ENCODE measurements around the gene RPP40.
"Not testable (repeated sequence)": the region's sequence is repeated elsewhere in the genome, so short reads cannot be mapped to it uniquely, and the experiment has no call there.

The RPP40 gene

GRCh38 chr6:5003604-5004372, at the start of gene RPP40:
TSS of gene RPP40 (minus strand) at chr6:5004037. CDS start at chr6:5004002, 35 bp downstream.
- peak; percentile 96 for DNase-seq

DNA sequence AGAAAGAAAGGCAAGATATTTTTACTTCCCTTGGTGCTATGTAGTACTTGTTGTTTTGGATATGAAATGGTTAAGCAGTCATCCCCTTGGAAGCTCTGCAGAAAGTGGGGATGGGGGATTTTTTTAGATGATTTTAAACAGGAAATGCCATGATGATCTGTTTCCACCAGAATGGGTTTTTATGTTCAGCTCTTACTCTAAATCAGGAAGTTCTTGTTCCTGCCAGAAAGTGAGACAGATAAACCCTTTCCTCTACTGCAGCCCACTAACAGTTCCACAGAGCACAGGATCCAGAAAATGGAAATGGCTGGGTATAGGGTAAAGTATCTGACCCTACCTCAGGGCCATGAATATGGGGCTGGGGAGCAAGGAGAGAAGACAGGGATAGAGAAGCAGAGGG, 49.2 kb upstream of the RPP40 start:
- no peak for DNase-seq

DNA sequence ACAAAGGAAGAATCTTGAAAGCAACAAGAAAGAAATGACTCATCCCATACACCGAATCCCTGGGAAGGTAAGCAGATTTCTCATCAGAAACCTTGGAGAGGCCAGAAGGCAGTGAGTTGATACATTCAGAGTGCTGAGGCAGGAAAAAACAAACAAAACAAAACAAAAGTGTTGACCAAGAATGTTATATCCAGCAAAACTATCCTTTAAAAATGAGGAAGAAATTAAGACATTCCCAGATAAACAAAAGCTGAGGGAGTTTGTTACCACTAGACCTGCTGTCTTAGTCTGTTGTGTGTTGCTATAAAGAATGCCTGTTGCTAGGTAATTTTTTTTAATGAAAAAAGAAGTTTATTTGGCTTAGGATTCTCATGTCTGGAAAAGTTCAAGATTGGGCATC, 47.6 kb upstream of the RPP40 start:
- no peak for DNase-seq

DNA sequence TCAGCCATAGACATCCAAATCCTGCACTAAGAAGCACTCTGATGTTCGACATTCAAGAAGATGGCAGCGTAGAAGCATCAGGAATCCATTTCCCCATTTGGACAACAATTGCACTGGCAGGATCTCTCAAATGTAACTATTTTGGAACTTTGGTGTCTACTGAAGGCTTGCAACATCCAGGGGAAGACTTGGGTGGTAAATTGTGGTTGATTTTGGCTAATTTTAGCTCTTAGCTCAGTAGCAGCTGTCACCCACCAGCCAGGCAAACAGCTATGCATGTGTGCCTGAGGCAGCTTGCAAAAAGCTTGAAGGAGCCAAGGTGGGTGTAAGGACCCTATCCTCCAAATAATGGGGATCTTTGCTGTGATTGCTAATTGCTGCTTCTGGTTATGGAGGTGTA, 46.2 kb upstream of the RPP40 start:
- no peak for DNase-seq

DNA sequence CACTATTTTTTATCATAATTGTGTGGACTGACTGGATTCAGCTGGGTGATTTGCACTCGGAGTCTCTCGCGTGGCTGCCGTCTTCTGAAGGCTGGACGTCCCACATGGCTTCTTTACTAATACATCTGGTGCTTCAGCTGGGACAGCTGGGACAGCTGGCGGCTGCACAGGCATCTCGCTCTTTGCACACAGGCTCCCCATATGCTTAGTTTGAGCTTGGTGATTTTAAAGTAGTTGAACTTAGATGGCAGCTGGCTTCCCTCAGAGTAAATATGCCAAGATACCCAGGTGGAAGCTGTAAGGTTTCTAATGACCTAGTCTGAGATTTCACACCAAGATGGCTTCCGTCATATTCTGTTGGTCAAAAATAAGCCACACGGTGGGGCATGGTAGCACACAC, 42.6 kb upstream of the RPP40 start:
- DNase-seq, result no peak

DNA sequence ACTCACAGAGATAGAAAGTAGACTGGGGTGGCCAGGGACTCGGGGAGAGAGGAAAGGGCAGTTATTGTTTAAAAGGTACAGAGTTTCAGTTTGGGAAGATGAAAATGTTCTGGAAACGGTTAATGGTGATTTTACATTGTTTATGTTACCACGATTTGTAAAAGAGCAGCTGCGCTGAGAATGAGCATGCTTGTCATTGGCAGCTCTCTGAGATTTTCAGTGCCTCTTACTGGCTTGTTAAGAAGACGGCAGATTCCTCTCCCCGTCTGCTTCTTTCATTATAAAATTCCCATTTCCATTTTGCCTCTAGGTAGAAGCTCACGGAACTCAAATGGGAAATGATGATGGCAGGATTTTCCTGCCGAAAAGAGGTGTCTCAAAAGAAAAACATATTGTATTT, 41.6 kb upstream of the RPP40 start:
- no peak for DNase-seq

- DNase-seq, result no peak
Observed at GRCh38 chr6:5044866-5045265, 41.0 kb upstream of the RPP40 start.

DNA sequence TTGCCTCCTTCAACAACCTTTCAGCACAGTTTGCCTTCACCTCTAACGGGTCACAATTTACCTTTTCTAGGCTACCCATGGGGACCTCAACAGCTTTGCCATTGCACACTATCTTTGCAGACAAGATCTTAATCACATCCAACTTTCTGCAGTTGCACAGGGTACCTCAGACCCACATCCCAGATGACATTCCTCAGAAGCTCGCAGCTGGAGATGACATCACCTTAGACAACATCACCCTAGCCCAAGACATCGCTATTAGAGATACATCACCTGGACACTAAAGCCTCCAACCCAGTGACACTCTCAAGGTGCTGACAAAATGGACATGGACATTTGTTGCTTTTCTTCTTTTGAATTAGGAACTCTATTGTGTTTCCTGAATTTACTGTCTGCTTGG, 38.6 kb upstream of the RPP40 start:
- DNase-seq, result no peak

- no peak for DNase-seq
Observed at GRCh38 chr6:5041955-5042354, 38.1 kb upstream of the RPP40 start.

- no peak for DNase-seq
Observed at GRCh38 chr6:5036269-5036668, 32.4 kb upstream of the RPP40 start.

DNA sequence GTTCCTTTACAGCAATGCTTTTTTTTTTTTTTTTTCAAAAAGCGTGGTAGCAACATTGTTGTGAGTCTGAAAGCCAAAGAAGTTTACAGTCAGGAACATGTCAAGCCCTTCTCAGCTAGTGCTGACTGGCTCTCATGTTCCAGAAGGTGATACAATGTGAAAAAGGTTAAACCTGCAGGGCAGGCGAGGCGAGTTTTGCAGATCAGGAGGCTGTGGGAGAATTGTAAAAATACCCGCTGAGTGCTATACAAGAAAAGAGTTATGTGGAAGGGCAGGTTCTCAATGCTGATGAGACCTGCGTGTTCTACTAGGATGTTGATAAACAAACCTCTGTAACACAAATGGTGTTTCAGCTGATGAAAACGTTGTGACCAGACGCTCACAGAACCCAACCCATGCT, 30.9 kb upstream of the RPP40 start:
- DNase-seq, result no peak

DNA sequence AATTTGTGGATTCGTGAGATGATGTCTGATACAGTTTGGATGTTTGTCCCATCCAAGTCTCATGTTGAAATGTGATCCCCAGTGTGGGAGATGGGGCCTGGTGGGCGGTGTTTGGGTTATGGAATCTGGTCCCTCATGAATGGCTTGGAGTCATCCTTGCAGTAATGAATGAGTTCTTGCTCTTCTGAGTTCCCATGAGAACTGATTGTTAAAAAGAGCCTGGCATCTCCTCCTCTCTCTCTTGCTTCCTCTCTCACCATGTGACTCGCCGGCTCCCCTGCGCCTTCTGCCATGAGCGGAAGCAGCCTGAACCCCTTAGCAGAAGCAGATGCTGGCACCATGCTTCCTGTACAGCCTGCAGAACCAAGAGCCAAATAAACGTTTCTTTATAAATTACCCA, 30.5 kb upstream of the RPP40 start:
- DNase-seq, result no peak

DNA sequence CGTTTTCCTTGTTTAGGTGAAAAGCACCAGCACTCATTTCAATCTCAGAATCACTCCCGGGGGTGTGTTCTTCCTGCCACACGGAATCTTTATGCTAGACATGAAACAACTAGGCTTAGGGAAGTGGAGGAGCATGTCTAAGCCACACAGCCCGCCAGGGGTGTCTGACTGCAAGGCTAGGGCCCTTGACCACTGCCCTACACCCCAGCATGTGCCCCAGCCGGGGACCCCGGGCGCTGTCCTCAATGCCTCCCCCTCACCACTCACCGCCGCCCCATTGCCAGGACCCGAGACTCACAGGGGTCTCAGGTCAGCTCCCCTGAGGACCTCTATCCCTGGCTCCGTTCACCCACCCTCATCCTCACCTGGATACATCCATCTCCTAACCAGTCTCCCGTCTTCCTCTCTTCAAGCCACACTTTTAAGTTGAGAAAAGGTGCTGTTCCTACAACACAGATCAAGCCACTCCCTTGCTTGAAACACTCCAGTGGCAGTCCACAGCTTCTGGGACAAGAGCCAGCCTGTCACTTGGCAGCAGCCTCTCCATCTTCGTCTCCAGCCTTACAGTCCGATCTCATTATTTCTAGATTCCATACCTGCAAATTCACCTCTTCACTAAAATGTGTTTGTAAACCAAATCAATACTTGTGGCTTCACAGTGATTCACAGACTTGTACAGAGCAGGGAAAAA, 29.5 kb upstream of the RPP40 start:
- not testable (repeated sequence) for DNase-seq

GRCh38 chr6:5032706-5033105, 28.9 kb upstream of the RPP40 start:
- not testable (repeated sequence) for DNase-seq

- no peak for DNase-seq
Observed at GRCh38 chr6:5031150-5031549, 27.3 kb upstream of the RPP40 start.

- DNase-seq, result peak; percentile 79
Observed at GRCh38 chr6:5030596-5031136, 26.8 kb upstream of the RPP40 start.

- no peak for DNase-seq
Observed at GRCh38 chr6:5029609-5030008, 25.8 kb upstream of the RPP40 start.

DNA sequence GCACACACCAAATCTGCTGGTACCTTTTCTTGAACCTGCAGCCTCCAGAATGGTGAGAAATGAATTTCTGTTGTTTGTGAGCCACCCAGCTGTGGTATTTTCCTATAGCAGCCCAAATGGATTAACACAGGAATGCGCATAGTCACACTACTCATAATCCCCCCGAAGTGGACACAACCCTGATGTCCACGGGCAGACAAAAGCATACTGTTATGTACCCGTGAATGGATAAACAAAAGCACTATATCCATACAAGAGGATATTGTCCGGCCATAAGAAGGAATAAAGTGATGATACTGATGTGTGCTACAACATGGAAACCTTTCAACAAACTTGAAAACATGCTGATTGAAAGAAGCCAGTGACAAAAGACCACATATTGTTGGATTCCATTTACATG, 25.1 kb upstream of the RPP40 start:
- DNase-seq, result no peak

GRCh38 chr6:5028301-5028700, 24.5 kb upstream of the RPP40 start:
- no peak for DNase-seq

GRCh38 chr6:5025911-5026819, 22.3 kb upstream of the RPP40 start:
- peak; percentile 70 for DNase-seq

GRCh38 chr6:5023923-5024322, 20.1 kb upstream of the RPP40 start:
- no peak for DNase-seq

- no peak for DNase-seq
Observed at GRCh38 chr6:5020142-5020541, 16.3 kb upstream of the RPP40 start.

DNA sequence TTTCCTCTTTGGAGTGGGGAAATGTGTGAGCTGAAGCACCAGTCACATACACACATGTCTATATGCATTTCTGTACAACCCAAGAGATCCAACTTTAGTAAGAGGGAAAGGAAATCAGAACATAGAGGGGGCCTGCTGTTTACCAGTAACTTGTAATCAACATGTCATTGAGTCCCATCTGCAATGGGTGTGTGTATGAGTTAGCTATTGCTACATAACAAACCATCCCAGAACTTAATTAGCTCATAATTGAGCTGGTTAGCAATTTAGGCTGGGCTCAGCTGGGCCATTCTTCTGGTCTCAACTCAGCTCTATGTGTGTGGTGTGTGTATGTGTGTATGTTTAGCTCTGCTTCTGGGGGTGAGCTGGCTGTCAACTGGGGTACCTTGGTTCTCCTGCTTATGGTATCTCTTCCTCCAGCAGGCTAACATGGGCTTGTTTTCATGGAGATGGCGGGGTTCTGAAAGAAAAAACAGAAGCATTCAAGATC, 10.3 kb upstream of the RPP40 start:
- no peak for DNase-seq

Measured in NCI-H1105 treated with DMSO at 0.1 percent for 48 hours (cell line).